ENCODE data around the gene KATNBL1. TPM values are rescaled to one million over a fixed set of nuclear protein-coding genes. Genes with fewer than 3 reads are reported as not detected.

The KATNBL1 gene
- total RNA-seq, 2 experiments from 2014 or later, result 36.2 to 37.0 TPM

- DNase-seq, result no peak
- Mint-ChIP-seq H3K4me1 (no peaks in the 10 kb centered on the region), H3K9me3 (no peaks in the 10 kb centered on the region), H3K36me3 (no peaks in the 10 kb centered on the region), H3K4me3 (no peak overlapping the region), H3K27me3 (peaks cover 24% of the 10 kb centered on the region), H3K27ac (no peak overlapping the region)
These were observed 95.7 kb downstream of the KATNBL1 start for GRCh38 chr15:34114215-34114614.

- Mint-ChIP-seq H3K4me3 (no peak overlapping the region), H3K4me1 (no peaks in the 10 kb centered on the region), H3K27ac (no peak overlapping the region), H3K27me3 (peaks cover 6% of the 10 kb centered on the region), H3K36me3 (no peaks in the 10 kb centered on the region), H3K9me3 (no peaks in the 10 kb centered on the region)
- DNase-seq, result no peak
These were observed 98.4 kb downstream of the KATNBL1 start for GRCh38 chr15:34111488-34111887.

DNA sequence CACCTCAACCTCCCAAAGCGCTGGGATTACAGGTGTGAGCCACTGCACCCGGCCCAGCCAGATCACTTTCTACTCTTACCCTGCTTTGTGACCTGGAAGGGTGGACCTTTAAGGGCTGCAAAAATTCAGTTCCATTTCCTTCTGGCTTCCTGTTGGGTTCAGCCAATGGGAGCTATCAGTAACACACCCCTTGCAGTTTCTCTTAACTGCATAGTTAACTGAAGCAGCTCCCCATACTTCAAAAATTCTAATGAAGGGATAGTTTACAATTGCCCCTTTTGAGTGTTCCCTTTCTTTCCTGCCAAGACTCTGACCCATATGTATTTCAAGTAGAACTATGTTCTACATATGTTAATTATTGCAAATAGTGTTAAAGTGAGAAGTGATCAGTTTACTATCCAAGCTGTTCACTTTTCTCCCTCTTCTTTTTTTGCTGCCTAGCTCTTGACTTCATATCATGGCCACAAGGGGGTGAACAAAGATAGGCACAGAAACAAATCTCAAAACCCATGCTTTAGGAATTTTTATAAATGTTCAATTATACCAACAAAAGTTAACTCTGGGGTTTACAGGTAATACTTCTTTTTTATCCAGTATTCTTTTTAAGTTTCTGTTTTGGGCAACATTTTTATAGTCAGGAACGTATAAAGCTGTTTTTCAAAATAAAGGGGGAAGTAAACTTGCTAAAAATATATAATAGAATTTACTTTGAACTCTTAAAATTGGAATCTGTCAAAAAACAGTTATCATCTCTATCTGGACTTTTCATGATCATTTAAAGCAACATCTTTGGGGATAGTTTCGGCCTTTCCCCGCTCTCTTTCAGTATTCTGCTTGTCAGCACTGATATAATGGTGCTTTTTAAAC lies 99.9 kb downstream of the KATNBL1 start:
- H3K36me3 Mint-ChIP-seq, result peaks cover 4% of the 10 kb centered on the region

DNA sequence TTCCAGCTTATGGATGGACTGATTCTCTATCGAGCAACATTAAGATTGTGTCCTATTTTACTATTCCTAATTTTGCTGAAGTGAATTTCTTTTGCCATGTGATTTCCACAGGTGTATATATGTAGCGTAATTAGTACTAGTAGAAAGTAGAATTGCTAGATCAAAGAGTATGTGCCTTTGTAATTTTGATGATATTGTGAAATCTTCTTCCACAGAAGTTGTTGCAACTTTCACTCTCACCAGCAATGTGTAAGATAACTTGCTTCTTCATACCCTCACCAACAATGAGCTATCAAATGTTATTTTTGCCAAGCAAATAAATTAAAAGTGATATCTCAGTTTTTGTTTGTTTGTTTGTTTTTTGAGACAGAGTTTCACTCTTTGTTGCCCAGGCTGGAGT lies 102.6 kb downstream of the KATNBL1 start:
- H3K4me3 Mint-ChIP-seq, result no peak overlapping the region
- H3K4me1 Mint-ChIP-seq, result peaks cover 6% of the 10 kb centered on the region
- no peak for DNase-seq
- no peak overlapping the region for H3K27ac Mint-ChIP-seq
- peaks cover 29% of the 10 kb centered on the region for H3K36me3 Mint-ChIP-seq
- peaks cover 13% of the 10 kb centered on the region for H3K9me3 Mint-ChIP-seq
- no peaks in the 10 kb centered on the region for H3K27me3 Mint-ChIP-seq

More for the DNA sequence above, 99.9 kb downstream of the KATNBL1 start:
- Mint-ChIP-seq H3K27ac (no peak overlapping the region), H3K4me1 (no peaks in the 10 kb centered on the region), H3K9me3 (peaks cover under 1% of the 10 kb centered on the region), H3K27me3 (peaks cover 6% of the 10 kb centered on the region), H3K4me3 (no peak overlapping the region)
- DNase-seq, result no peak

GRCh38 chr15:34106423-34106822 lies 103.5 kb downstream of the KATNBL1 start:
- Mint-ChIP-seq H3K27me3 (no peaks in the 10 kb centered on the region), H3K36me3 (peaks cover 35% of the 10 kb centered on the region), H3K4me1 (peaks cover 8% of the 10 kb centered on the region), H3K9me3 (peaks cover 16% of the 10 kb centered on the region), H3K4me3 (no peak overlapping the region), H3K27ac (no peak overlapping the region)
- DNase-seq, result no peak

GRCh38 chr15:34102175-34102925 lies 107.5 kb downstream of the KATNBL1 start:
- H3K27me3 Mint-ChIP-seq, result no peaks in the 10 kb centered on the region
- H3K9me3 Mint-ChIP-seq, result peaks cover 16% of the 10 kb centered on the region
- H3K4me1 Mint-ChIP-seq, result peaks cover 26% of the 10 kb centered on the region
- H3K4me3 Mint-ChIP-seq, result peak overlapping the region; percentile 100
- H3K36me3 Mint-ChIP-seq, result peaks cover 43% of the 10 kb centered on the region
- no peak for DNase-seq
- peak overlapping the region; percentile 99 for H3K27ac Mint-ChIP-seq

DNA sequence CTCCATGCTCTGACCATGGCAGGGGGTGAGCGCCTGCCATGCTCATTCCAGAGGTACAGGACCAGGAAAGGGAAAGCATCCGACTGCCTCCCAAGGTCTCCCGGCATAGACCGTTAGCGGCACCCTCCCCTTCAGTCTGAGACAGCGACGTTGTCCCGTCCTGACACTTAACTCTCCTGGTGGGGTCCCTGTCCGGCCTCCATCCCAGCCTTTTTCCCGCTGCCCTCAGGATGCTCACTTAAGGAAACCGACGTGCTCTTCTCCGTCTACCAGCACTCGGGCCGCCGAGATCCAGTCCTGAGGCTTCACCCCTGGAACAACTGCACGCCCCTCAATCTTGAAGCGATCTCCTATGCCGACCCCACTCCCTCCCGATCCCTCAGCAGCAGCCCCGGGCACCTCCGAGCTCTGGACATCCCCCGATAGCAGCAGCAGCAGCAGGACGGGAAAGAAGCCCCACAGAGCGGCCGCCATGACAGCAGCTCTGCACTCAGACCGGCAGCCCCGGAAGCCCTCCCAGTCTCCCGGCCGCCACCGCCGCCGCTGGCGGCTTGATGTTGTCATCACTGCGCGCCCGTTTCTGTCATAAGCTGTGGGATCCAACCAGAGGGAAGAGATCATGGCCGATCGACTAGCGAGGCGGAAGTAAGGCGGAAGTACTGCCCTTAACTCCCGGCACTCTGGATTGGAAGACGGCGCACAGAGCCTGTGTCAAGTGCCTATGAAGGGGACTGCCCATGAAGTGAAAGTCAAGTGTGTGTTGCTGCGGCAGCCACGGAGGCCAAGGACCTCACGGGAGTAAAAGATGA lies 108.3 kb downstream of the KATNBL1 start, which contains the start of the genes EMC7 and PGBD4:
TSS of gene EMC7 (minus strand) at position 497 of the 809 bp plus-strand sequence. CDS start at position 474, 23 bp downstream.
TSS of gene PGBD4 (plus strand) at position 718 of the 809 bp plus-strand sequence. CDS start 449 bp downstream, outside the sequence.
- peak; percentile 98 for DNase-seq
- peak within 1 kb of the TSS; percentile 100 for H3K4me3 Mint-ChIP-seq
- H3K27ac Mint-ChIP-seq, result peak within 1 kb of the TSS; percentile 99
- H3K27me3 Mint-ChIP-seq, result no peaks in the 10 kb centered on the region
- peaks cover 27% of the 10 kb centered on the region for H3K4me1 Mint-ChIP-seq
- H3K9me3 Mint-ChIP-seq, result peaks cover 16% of the 10 kb centered on the region
- peaks cover 43% of the 10 kb centered on the region for H3K36me3 Mint-ChIP-seq

DNA sequence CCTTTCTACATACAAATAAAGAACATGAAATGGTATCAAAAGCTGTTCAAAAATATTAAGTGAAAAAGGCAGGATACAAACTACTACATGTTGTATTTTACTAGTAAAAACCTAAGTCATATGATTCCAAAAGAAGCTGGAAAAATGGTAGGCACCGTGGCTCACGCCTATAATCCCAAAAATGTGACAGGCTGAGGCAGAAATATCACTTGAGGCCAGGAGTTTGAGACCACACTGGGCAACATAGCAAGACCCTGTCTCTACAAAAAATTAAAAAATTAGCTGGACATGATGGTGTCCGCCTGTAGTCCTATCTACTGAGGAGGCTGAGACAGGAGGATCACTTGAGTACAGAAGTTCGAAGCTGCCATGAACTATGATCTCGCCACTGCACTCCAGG lies 110.0 kb downstream of the KATNBL1 start:
- H3K9me3 Mint-ChIP-seq, result peaks cover 13% of the 10 kb centered on the region
- H3K4me3 Mint-ChIP-seq, result peak overlapping the region; percentile 100
- H3K27ac Mint-ChIP-seq, result no peak overlapping the region

More for the DNA sequence above, 110.0 kb downstream of the KATNBL1 start:
- no peak for DNase-seq
- Mint-ChIP-seq H3K27me3 (no peaks in the 10 kb centered on the region), H3K36me3 (peaks cover 40% of the 10 kb centered on the region), H3K4me1 (peaks cover 29% of the 10 kb centered on the region)

Other genes with a start within 250 kb of the KATNBL1 start
- not detected for gene CHRM5, start 241.6 kb downstream of the KATNBL1 start, total RNA-seq
- 10 to 100 TPM; 14.9 to 15.3 TPM for gene AVEN, start 170.9 kb downstream of the KATNBL1 start, total RNA-seq
- gene EMC7, start 108.2 kb downstream of the KATNBL1 start, total RNA-seq, result 10 to 100 TPM; 56.3 to 63.0 TPM
- gene PGBD4, start 108.0 kb downstream of the KATNBL1 start, total RNA-seq, result 1 to 10 TPM; 2.7 to 2.8 TPM
- 100 to 1,000 TPM in 1 of 2 experiments, 10 to 100 TPM in 1; 96.7 to 101 TPM for gene EMC4, start 14.9 kb upstream of the KATNBL1 start, total RNA-seq
- gene SLC12A6, start 127.7 kb upstream of the KATNBL1 start, total RNA-seq, result 10 to 100 TPM; 19.2 to 20.1 TPM
- gene NOP10, start 133.0 kb upstream of the KATNBL1 start, total RNA-seq, result 100 to 1,000 TPM; 285 to 303 TPM
- not detected for gene NUTM1, start 133.2 kb upstream of the KATNBL1 start, total RNA-seq
- gene LPCAT4, start 157.1 kb upstream of the KATNBL1 start, total RNA-seq, result 10 to 100 TPM; 49.8 to 49.9 TPM
- 100 to 1,000 TPM; 123 to 126 TPM for gene GOLGA8A, start 227.7 kb upstream of the KATNBL1 start, total RNA-seq